ENCODE data around the gene GLYR1.
"Not testable (repeated sequence)": the region's sequence is repeated elsewhere in the genome, so short reads cannot be mapped to it uniquely, and the experiment has no call there.

Gene GLYR1

DNA sequence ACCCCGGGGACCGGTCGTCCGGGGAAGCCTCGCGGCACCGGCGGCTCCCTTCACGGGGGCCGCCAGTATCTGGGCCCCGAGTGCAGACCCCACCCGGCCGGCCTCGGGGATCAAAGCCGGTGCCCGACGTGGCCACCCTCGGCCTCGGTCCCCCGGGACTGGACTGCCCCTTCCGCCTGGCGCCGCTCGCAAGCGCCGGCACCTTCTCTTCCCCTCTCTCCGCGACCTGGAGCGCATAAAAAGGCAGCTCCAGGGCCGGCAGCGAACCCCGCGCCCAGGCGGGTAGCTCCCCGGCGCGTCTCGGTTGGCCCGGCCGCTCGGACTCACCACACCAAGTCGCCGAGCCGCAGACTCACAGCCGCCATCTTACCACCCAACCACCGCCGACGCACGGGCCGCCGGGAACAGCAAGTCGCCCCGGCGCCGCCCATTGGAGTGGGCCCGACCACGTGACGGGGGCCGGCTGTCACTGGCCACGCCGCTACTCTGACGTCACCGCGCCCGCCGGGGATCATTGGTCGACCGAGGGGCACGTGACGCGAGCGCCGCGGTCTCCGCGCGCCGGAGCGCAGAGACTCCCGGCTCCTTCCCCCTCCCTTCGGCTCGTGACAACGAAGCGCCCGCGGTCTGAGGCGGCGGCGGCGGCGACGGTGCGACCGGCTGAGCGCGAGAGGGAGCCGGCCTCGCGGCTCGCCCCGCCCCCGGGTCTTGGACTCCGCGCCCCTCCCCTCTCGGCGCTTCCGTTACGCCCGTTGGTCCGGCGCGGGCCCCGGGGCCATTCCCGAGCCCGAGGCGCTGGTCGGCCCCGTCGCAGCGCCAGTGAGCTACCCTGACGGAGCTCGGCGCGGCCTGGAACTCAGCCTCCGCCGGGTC is at the start of gene GLYR1, which contains the start of gene UBN1:
Gene GLYR1 (minus strand): TSS at position 388 of the 873 bp plus-strand sequence. CDS start 23 bp downstream, at position 365.
Gene UBN1 (plus strand): TSS at position 581 of the 873 bp plus-strand sequence. CDS start 5,437 bp downstream, outside the sequence.
- DNase-seq: peak; percentile 94

DNA sequence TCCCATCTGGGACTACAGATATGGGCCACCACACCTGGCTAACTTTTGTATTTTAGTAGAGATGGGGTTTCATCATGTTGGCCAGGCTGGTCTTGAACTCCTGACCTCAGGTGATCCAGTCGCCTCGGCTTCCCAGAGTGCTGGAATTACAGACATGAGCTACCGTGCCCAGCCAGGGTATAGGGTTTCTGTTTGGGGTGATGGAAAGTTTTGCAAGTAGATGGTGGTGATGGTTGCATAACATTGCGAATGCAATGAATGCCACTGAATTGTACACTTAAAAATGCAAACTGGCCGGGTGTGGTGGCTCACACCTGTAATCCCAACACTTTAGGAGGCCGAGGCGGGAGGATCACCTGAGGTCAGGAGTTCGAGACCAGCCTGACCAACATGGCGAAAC is 49.7 kb upstream of the GLYR1 start:
- not testable (repeated sequence) for DNase-seq

GRCh38 chr16:4895366-4895765 is 48.3 kb upstream of the GLYR1 start:
- DNase-seq: no peak

DNA sequence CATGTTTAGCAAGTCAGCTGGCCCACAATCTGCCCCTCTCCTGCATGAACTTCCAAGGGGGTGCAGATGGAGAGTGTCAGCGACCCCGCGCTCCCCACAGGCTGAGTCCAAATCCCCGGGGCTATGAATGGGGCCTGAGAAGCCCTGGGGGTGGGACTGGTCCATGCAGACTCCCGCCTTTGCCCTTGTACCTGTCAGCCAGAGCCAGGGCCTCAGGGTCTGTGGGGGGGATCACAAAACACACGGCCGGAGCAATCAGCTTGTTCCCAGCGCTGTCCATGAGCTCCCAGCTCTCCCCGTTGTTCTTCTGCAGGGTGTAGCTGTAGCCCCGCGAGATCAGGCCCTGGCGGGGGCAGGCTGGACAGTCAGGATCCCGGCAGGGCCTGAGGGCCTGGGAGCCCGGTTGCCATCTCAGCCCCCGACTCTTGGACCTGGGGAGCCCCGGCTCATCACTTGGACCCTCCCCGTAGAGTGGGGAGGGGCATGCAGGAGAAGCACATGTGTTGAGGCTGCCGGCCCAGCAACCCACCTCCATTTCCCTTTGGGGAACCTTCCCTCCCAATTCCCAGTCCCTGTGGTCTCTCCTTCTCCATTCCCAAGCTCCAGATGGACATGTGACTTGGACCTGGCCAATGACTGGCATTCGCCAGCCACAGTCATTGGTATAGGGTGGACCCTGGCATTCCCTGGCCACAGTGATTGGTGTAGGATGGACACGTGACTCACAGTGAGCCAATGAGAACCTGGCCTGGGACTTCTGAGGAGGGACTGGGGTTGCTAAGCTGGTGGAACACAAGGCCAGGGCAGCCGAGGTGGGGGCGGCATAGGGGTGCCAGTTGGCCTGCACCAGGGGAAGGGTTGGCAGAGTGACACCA is 47.4 kb upstream of the GLYR1 start:
- no peak for DNase-seq

DNA sequence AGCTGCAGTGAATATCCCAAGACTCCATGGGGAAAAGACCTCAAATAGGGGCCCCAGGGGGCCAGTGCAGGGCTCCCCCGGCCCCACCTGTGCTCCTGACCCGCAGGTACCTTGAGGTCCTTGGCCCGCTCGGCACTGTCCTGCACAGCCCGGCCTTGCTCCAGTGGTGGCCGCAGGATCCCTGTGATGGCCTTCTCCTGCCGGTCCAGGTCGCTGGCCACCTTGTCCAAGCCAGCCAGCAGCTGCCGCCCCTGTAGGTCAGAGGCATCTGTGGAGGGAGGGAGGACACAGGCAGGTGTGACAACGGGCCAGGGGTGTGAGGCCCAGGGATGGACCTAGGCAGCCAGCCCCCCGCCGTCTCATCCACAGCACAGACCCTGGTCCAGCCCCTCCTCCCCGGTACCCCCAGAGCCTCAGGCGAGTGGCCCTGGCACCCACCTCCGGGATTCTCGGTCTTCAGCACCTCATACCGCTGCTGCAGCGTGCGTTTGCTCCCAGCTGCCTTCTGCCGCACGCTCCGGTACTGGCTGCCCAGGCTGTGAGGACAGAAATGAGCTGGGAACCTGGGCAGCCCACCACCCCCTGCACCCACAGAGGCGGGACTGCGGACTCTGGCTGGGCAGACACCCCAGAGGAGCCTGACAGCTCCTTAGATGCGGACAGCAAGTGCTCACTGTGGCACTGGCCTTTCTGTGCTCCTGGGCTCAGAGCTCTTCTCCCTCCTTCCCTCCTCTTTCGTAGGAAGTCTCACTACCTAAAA is 46.2 kb upstream of the GLYR1 start:
- DNase-seq: no peak

GRCh38 chr16:4892361-4893102 is 45.4 kb upstream of the GLYR1 start:
- DNase-seq: no peak

GRCh38 chr16:4891886-4892216 is 44.8 kb upstream of the GLYR1 start:
- no peak for DNase-seq

DNA sequence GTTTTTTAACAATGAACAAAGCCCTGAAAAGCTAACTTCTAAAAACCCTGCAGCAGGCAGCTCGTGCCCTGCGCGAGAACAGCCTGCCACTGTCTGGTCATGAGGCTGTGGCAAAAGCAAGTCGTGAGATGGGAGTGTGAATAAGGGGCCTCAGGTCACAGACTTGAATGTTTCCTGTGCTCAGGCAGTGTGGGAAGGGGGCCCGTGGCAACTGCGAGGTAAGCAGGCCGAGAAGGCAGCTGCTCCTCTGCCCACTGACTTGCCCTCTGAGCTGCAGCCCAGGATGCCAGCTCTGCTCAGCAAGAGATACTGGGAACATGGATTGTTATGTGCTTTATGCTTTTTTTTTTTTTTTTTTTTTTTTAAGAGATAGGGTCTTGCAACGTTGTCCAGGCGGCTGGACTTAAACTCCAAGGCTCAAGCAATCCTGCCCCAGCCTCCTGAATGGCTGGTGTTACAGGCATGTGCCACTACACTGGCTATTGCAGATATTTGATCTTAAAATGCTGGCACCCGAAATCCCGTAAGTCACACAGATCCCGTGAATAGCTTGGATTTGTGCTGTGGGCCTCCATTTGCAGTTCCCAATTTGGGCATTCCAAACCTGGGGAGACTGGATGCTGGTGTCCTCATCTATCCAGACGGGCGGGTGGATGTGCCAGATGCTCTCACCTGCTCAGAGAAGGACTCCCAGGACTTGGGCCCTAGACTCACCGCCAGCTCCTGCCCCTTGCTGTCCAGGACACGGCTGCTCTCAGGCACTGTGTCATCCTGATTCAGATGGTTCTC is 44.2 kb upstream of the GLYR1 start:
- no peak for DNase-seq

- DNase-seq: no peak
Observed at GRCh38 chr16:4890686-4891085, 43.6 kb upstream of the GLYR1 start.

DNA sequence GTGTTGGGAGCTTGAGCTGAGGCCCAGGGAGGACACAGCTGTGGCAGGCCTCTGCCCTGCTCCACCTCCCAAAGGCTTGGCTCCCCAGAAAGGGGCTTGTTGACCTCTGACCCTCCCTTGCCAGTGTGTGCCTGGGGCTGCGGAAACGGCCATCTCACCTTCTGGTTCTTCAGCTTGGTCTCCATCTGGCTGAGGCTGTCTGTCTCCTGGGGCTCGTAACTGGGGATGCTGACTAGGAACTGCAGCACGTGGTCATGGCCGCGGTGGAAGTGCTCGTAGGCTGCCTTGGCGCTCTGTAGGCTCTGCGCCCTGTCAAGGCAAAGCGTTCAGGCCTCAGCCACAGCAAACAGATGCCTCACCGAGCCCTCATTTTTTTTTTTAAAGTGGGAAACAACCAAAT is 42.9 kb upstream of the GLYR1 start:
- peak; percentile 28 for DNase-seq

DNA sequence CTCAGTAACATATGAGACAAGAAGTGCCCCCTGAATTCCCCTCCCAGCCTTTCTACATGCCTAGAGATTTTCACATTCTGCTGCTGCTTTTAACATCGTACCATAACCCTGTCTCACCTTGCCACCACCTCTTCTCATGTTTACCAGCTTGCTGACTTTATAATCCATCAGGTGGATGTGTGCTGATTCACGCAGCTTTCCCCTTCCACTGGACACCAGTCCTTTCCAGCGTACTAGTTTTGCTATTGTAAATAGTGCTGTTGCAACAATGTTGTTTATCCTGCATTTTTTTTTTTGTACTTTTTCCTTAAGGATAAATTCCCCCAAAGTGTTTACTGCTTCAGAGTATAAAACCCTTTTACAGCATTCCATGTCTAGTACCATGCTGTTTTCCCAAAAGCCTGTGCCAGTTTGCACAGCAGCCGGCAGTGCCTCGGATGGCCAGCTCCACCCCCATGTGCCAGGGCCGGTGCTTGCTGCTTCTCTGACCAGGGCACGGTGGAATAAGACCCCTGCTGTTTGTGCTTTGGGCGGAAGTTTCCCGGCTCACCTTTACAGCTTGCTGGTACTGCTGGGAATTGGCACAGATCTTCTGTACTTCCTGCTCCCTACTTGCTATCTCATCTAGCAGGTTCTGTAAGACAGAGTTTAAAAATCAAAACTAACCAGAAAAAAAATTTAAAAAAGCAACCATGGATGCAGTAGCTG is 41.5 kb upstream of the GLYR1 start:
- DNase-seq: no peak

DNA sequence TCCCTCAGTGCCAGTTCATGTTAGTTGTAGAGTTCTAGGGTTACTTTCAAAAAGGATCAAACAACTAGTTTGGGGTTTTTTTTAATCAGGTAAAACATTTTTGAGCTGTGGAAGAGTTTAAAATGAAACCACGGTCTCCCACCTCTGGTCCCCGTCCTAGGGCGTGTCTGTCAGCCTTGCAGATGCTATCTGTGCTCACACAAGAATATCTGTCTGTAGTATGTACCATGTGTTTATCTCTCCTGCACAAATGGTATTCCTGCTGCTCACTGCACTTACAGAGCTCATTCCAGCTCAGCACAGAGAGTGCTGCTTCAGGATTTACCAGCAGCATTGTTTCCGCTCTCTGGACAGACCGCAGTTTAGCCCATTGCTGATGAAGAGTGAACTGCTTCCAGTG is 39.1 kb upstream of the GLYR1 start:
- no peak for DNase-seq

GRCh38 chr16:4884972-4885874 is 38.1 kb upstream of the GLYR1 start:
- DNase-seq: no peak

- DNase-seq: no peak
Observed at GRCh38 chr16:4884209-4884608, 37.1 kb upstream of the GLYR1 start.

GRCh38 chr16:4883501-4883900 is 36.4 kb upstream of the GLYR1 start:
- DNase-seq: no peak

DNA sequence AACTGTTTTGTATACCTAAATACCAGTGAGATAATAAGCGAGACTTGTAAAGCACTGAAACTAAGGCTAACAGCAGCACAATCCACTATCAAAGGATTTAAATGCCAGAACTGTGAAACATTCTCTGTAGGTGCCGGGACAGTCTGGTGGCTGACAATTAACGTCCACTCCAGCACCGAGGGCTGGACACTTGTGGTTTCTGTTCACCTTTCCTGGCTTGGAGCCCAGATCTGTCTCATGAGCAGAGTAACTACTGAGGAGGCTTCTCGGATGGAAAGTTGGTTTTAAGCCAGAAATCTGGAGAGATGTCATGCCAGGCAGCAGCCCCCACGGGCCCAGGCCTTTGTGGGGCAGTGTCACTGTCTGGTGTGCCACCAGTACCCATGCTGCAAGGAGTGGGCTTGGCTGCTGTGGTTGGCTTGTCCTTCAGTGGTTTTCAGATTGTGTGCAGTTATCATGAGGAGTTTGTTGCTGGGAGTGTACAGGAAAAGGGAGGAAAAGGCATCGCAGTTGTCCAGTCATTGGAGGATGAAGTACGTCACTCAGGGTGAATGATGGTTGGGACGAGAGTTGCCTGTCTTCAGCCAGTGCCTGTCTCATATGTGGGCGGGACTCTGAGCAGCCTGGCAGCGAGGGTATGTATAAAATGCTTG is 35.7 kb upstream of the GLYR1 start:
- peak; percentile 58 for DNase-seq

DNA sequence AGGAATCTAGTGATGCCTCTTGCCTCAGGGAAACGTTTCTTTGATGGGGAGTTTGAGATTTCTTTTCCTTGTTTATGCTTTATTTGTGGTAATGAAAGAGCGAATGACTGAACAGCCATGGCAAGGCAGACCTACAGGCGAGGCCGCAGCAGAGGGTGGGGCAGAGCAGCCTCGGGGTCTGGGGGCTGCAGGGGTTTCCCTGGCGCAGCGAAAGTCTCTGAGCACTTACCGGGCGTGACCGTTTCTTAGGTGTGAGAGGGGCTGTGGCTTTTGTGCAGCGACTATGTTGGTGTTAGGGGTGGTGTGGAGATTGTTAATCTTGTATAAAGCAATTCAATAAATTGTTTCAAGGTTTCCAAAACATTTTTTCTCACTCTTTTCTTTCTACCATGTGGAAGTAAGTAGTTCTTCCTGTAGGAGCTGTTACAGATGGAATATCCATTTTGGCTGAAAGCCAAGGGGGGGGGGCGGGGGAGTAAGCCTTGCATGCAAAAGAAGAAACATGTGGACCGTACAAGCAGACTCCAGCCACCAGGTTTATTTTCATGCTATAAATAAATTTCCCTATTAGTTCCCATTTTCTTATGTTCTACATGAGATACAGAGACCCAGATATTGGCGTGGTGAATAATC is 35.0 kb upstream of the GLYR1 start:
- DNase-seq: peak; percentile 58

GRCh38 chr16:4880006-4880580 is 33.0 kb upstream of the GLYR1 start:
- no peak for DNase-seq

Data from NCI-H2171 treated with DMSO at 0.1 percent for 48 hours (cell line).